Measurements from ENCODE around the gene AATF.

- TF ChIP-seq, protein P1, sequence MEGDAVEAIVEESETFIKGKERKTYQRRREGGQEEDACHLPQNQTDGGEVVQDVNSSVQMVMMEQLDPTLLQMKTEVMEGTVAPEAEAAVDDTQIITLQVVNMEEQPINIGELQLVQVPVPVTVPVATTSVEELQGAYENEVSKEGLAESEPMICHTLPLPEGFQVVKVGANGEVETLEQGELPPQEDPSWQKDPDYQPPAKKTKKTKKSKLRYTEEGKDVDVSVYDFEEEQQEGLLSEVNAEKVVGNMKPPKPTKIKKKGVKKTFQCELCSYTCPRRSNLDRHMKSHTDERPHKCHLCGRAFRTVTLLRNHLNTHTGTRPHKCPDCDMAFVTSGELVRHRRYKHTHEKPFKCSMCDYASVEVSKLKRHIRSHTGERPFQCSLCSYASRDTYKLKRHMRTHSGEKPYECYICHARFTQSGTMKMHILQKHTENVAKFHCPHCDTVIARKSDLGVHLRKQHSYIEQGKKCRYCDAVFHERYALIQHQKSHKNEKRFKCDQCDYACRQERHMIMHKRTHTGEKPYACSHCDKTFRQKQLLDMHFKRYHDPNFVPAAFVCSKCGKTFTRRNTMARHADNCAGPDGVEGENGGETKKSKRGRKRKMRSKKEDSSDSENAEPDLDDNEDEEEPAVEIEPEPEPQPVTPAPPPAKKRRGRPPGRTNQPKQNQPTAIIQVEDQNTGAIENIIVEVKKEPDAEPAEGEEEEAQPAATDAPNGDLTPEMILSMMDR (IDR thresholded peaks at IDR 0.05): no peak
- no peak for TF ChIP-seq POLR2A (IDR thresholded peaks at IDR 0.05)
Measured at GRCh38 chr17:36913132-36913531, 35.6 kb upstream of the AATF start.

Data from Peyer's patch (tissue), 4 donors.